Breast epithelium (tissue), 3 donors: ENCODE data around the gene TNFRSF6B.
A peak's percentile ranks its signal among the peaks of the same experiment; 100 is the strongest.

ENCODE experiments used
- CTCF ChIP-seq, 3 donors: fragments of 450-650 bp; IDR thresholded peaks; one replicate each; pipeline ENCODE4 v1.5.1; 2016 to 2017; ENCODE audit warnings: antibody characterized with exemption in 3 of 3, mild to moderate bottlenecking in 3 of 3, moderate library complexity in 3 of 3
- POLR2A ChIP-seq: fragments of 450-650 bp; IDR thresholded peaks from one replicate; pipeline ENCODE4 v1.6.1; 2016; ENCODE audit warnings: antibody characterized with exemption, mild to moderate bottlenecking, moderate library complexity
- POLR2AphosphoS5 ChIP-seq, 3 donors: sonication (generic); formaldehyde crosslinking; IDR thresholded peaks; one replicate each; pipeline ENCODE4 v1.6.1; 2017; ENCODE audit warnings: antibody characterized with exemption in 3 of 3

- peak; percentile 25 for TF ChIP-seq POLR2A
- no peak for TF ChIP-seq CTCF (IDR thresholded peaks at IDR 0.05)
- peak; percentile 77 to 93 (median 80) for TF ChIP-seq POLR2AphosphoS5 (IDR thresholded peaks at IDR 0.05)
Measured at GRCh38 chr20:63740627-63741353, 44.3 kb downstream of the TNFRSF6B start.
